Measurements from ENCODE around the gene TBCK.
A peak's percentile ranks its signal among the peaks of the same experiment; 100 is the strongest.

DNA sequence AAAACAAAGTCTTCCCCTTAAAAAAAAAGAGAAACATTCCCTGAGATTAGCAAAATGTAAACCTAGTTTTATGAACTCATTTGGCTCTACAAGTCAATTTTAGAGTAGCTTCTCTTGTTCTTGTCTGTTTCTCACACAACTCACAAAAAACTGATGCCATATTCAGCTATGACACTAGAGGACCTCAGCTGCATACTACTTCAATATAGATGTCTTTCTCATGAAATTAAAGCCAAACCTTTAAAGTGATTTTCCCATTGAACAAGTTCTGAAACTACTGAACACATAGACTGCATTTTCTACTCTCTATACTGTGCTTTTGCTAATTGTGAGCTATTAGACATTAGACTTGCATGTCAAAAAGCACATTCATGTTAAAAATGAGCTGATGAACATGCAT is 49.8 kb downstream of the TBCK start:
- TF ChIP-seq CTCF (IDR thresholded peaks at IDR 0.05), result peak in 1 of 2 donors; percentile 29
- no peak for TF ChIP-seq EP300 (IDR thresholded peaks at IDR 0.05)

All from suprapubic skin (tissue), 3 donors.